ENCODE data around the gene SNUPN.
"Not testable (repeated sequence)": the region's sequence is repeated elsewhere in the genome, so short reads cannot be mapped to it uniquely, and the experiment has no call there.

Gene SNUPN

GRCh38 chr15:75633922-75634321 is 8.4 kb upstream of the SNUPN start:
- H3K4me3 ChIP-seq (ENCODE audit: low read length); H3K27me3 ChIP-seq (ENCODE audit: insufficient read depth, low read length, poor library complexity); H3K4me1 ChIP-seq (ENCODE audit: control insufficient read depth, low read depth, low read length); H2AK5ac ChIP-seq (ENCODE audit: low read length); H3K4me2 ChIP-seq (ENCODE audit: low read length); H2BK5ac ChIP-seq (ENCODE audit: low read length); H3K56ac ChIP-seq (ENCODE audit: low read length); H3K79me1 ChIP-seq (ENCODE audit: low read length); H2BK120ac ChIP-seq (ENCODE audit: low read depth, low read length); DNase-seq; H3K9ac ChIP-seq (ENCODE audit: low read length); H2BK15ac ChIP-seq (replicated peaks; ENCODE audit: low read depth); H3K18ac ChIP-seq (ENCODE audit: low read length); H4K5ac ChIP-seq (ENCODE audit: low read length); H3K27ac ChIP-seq (ENCODE audit: low read depth, low read length); H3K23ac ChIP-seq (ENCODE audit: low read length); H3K36me3 ChIP-seq (ENCODE audit: control insufficient read depth, insufficient read depth, low read length); H4K8ac ChIP-seq (ENCODE audit: low read depth, low read length); H3K4ac ChIP-seq (ENCODE audit: low read depth, low read length): not testable (repeated sequence)
- WGBS (ENCODE audit: extremely low coverage, insufficient coverage, low lambda C conversion rate), result no CpG with 5 or more reads among the region's 7 CpGs
- peaks cover 19% of the 10 kb centered on the region for H3K79me2 ChIP-seq (ENCODE audit: control insufficient read depth, insufficient read depth, low read length)

GRCh38 chr15:75631935-75632334 is 6.4 kb upstream of the SNUPN start:
- no peak overlapping the region for H3K18ac ChIP-seq (ENCODE audit: low read length)
- no peak overlapping the region for H3K4ac ChIP-seq (ENCODE audit: low read depth, low read length)
- no peak overlapping the region for H2BK5ac ChIP-seq (ENCODE audit: low read length)
- H3K56ac ChIP-seq (ENCODE audit: low read length), result no peak overlapping the region
- peaks cover under 1% of the 10 kb centered on the region for H3K79me2 ChIP-seq (ENCODE audit: control insufficient read depth, insufficient read depth, low read length)
- no peaks in the 10 kb centered on the region for H3K36me3 ChIP-seq (ENCODE audit: control insufficient read depth, insufficient read depth, low read length)
- no peak overlapping the region for H2BK15ac ChIP-seq (replicated peaks; ENCODE audit: low read depth)
- no peak overlapping the region for H2AK5ac ChIP-seq (ENCODE audit: low read length)
- H3K9ac ChIP-seq (ENCODE audit: low read length), result no peak overlapping the region
- DNase-seq, result no peak
- peaks cover 2% of the 10 kb centered on the region for H3K4me1 ChIP-seq (ENCODE audit: control insufficient read depth, low read depth, low read length)
- H3K27me3 ChIP-seq (ENCODE audit: insufficient read depth, low read length, poor library complexity), result no peaks in the 10 kb centered on the region
- H3K23ac ChIP-seq (ENCODE audit: low read length), result no peak overlapping the region
- no peak overlapping the region for H4K8ac ChIP-seq (ENCODE audit: low read depth, low read length)
- H4K5ac ChIP-seq (ENCODE audit: low read length), result no peak overlapping the region
- H3K4me2 ChIP-seq (ENCODE audit: low read length), result no peak overlapping the region
- no peaks in the 10 kb centered on the region for H3K79me1 ChIP-seq (ENCODE audit: low read length)
- no peak overlapping the region for H3K27ac ChIP-seq (ENCODE audit: low read depth, low read length)
- no peak overlapping the region for H2BK120ac ChIP-seq (ENCODE audit: low read depth, low read length)
- H3K4me3 ChIP-seq (ENCODE audit: low read length), result no peak overlapping the region

- Histone ChIP-seq H3K18ac (ENCODE audit: low read length) (no peak overlapping the region), H3K79me1 (ENCODE audit: low read length) (no peaks in the 10 kb centered on the region), H3K36me3 (ENCODE audit: control insufficient read depth, insufficient read depth, low read length) (peaks cover 3% of the 10 kb centered on the region), H3K27ac (ENCODE audit: low read depth, low read length) (no peak overlapping the region), H2AK5ac (ENCODE audit: low read length) (no peak overlapping the region), H3K4me2 (ENCODE audit: low read length) (no peak overlapping the region), H2BK5ac (ENCODE audit: low read length) (no peak overlapping the region), H2BK120ac (ENCODE audit: low read depth, low read length) (no peak overlapping the region), H2BK15ac (replicated peaks; ENCODE audit: low read depth) (no peak overlapping the region), H3K4me1 (ENCODE audit: control insufficient read depth, low read depth, low read length) (peaks cover 2% of the 10 kb centered on the region), H3K4ac (ENCODE audit: low read depth, low read length) (no peak overlapping the region), H4K8ac (ENCODE audit: low read depth, low read length) (no peak overlapping the region), H3K9ac (ENCODE audit: low read length) (no peak overlapping the region), H3K79me2 (ENCODE audit: control insufficient read depth, insufficient read depth, low read length) (no peaks in the 10 kb centered on the region), H3K23ac (ENCODE audit: low read length) (no peak overlapping the region), H3K56ac (ENCODE audit: low read length) (no peak overlapping the region), H4K5ac (ENCODE audit: low read length) (no peak overlapping the region), H3K27me3 (ENCODE audit: insufficient read depth, low read length, poor library complexity) (no peaks in the 10 kb centered on the region), H3K4me3 (ENCODE audit: low read length) (no peak overlapping the region)
- no CpG with 5 or more reads among the region's 2 CpGs for WGBS (ENCODE audit: extremely low coverage, insufficient coverage, low lambda C conversion rate)
- no peak for DNase-seq
These were observed 3.0 kb downstream of the SNUPN start for GRCh38 chr15:75622505-75622904.

GRCh38 chr15:75620841-75621391 is 4.6 kb downstream of the SNUPN start:
- Histone ChIP-seq H2AK5ac (ENCODE audit: low read length) (no peak overlapping the region), H3K56ac (ENCODE audit: low read length) (no peak overlapping the region), H3K4ac (ENCODE audit: low read depth, low read length) (no peak overlapping the region), H3K79me2 (ENCODE audit: control insufficient read depth, insufficient read depth, low read length) (no peaks in the 10 kb centered on the region), H3K27me3 (ENCODE audit: insufficient read depth, low read length, poor library complexity) (no peaks in the 10 kb centered on the region), H2BK15ac (replicated peaks; ENCODE audit: low read depth) (no peak overlapping the region), H2BK120ac (ENCODE audit: low read depth, low read length) (no peak overlapping the region), H3K27ac (ENCODE audit: low read depth, low read length) (no peak overlapping the region), H3K18ac (ENCODE audit: low read length) (no peak overlapping the region), H3K23ac (ENCODE audit: low read length) (no peak overlapping the region), H2BK5ac (ENCODE audit: low read length) (no peak overlapping the region), H3K36me3 (ENCODE audit: control insufficient read depth, insufficient read depth, low read length) (peaks cover 6% of the 10 kb centered on the region), H3K9ac (ENCODE audit: low read length) (no peak overlapping the region), H3K4me2 (ENCODE audit: low read length) (no peak overlapping the region), H4K5ac (ENCODE audit: low read length) (no peak overlapping the region), H3K4me3 (ENCODE audit: low read length) (no peak overlapping the region), H3K4me1 (ENCODE audit: control insufficient read depth, low read depth, low read length) (no peaks in the 10 kb centered on the region), H4K8ac (ENCODE audit: low read depth, low read length) (no peak overlapping the region), H3K79me1 (ENCODE audit: low read length) (no peaks in the 10 kb centered on the region)
- no CpG with 5 or more reads among the region's 7 CpGs for WGBS (ENCODE audit: extremely low coverage, insufficient coverage, low lambda C conversion rate)
- no peak for DNase-seq

- Histone ChIP-seq H2BK15ac (replicated peaks; ENCODE audit: low read depth) (no peak overlapping the region), H3K56ac (ENCODE audit: low read length) (no peak overlapping the region), H2BK120ac (ENCODE audit: low read depth, low read length) (no peak overlapping the region), H3K79me2 (ENCODE audit: control insufficient read depth, insufficient read depth, low read length) (no peaks in the 10 kb centered on the region), H4K8ac (ENCODE audit: low read depth, low read length) (no peak overlapping the region), H3K18ac (ENCODE audit: low read length) (no peak overlapping the region), H3K79me1 (ENCODE audit: low read length) (no peaks in the 10 kb centered on the region), H3K9ac (ENCODE audit: low read length) (no peak overlapping the region), H3K27me3 (ENCODE audit: insufficient read depth, low read length, poor library complexity) (no peaks in the 10 kb centered on the region), H3K4ac (ENCODE audit: low read depth, low read length) (no peak overlapping the region), H2AK5ac (ENCODE audit: low read length) (no peak overlapping the region), H3K23ac (ENCODE audit: low read length) (no peak overlapping the region), H3K4me2 (ENCODE audit: low read length) (no peak overlapping the region), H4K5ac (ENCODE audit: low read length) (no peak overlapping the region), H3K4me1 (ENCODE audit: control insufficient read depth, low read depth, low read length) (no peaks in the 10 kb centered on the region), H3K36me3 (ENCODE audit: control insufficient read depth, insufficient read depth, low read length) (peaks cover 6% of the 10 kb centered on the region), H2BK5ac (ENCODE audit: low read length) (no peak overlapping the region), H3K27ac (ENCODE audit: low read depth, low read length) (no peak overlapping the region), H3K4me3 (ENCODE audit: low read length) (no peak overlapping the region)
- no CpG with 5 or more reads among the region's 4 CpGs for WGBS (ENCODE audit: extremely low coverage, insufficient coverage, low lambda C conversion rate)
- DNase-seq, result no peak
These were observed 5.3 kb downstream of the SNUPN start for GRCh38 chr15:75620058-75620820.

GRCh38 chr15:75616766-75617165 is 8.8 kb downstream of the SNUPN start:
- H4K8ac ChIP-seq (ENCODE audit: low read depth, low read length), result no peak overlapping the region
- H2BK5ac ChIP-seq (ENCODE audit: low read length), result no peak overlapping the region
- no peaks in the 10 kb centered on the region for H3K79me1 ChIP-seq (ENCODE audit: low read length)
- H3K4me3 ChIP-seq (ENCODE audit: low read length), result no peak overlapping the region
- H3K36me3 ChIP-seq (ENCODE audit: control insufficient read depth, insufficient read depth, low read length), result peaks cover 8% of the 10 kb centered on the region
- no peak overlapping the region for H3K23ac ChIP-seq (ENCODE audit: low read length)
- H3K18ac ChIP-seq (ENCODE audit: low read length), result no peak overlapping the region
- no peak overlapping the region for H2BK15ac ChIP-seq (replicated peaks; ENCODE audit: low read depth)
- no peaks in the 10 kb centered on the region for H3K79me2 ChIP-seq (ENCODE audit: control insufficient read depth, insufficient read depth, low read length)
- no peaks in the 10 kb centered on the region for H3K4me1 ChIP-seq (ENCODE audit: control insufficient read depth, low read depth, low read length)
- no peak overlapping the region for H2BK120ac ChIP-seq (ENCODE audit: low read depth, low read length)
- no peak overlapping the region for H3K4me2 ChIP-seq (ENCODE audit: low read length)
- DNase-seq, result no peak
- H3K56ac ChIP-seq (ENCODE audit: low read length), result no peak overlapping the region
- H3K27ac ChIP-seq (ENCODE audit: low read depth, low read length), result no peak overlapping the region
- H3K4ac ChIP-seq (ENCODE audit: low read depth, low read length), result no peak overlapping the region
- H2AK5ac ChIP-seq (ENCODE audit: low read length), result no peak overlapping the region
- H3K9ac ChIP-seq (ENCODE audit: low read length), result no peak overlapping the region
- H3K27me3 ChIP-seq (ENCODE audit: insufficient read depth, low read length, poor library complexity), result no peaks in the 10 kb centered on the region
- H4K5ac ChIP-seq (ENCODE audit: low read length), result no peak overlapping the region
